ENCODE results near the gene NVL. TPM values are rescaled to one million over a fixed set of nuclear protein-coding genes. Genes with fewer than 3 reads are reported as not detected.

The NVL gene
- total and polyA plus RNA-seq, 2 of the 8 experiments (the other 6 are each of a cell fraction or from before 2014, with no cell fraction given) = 22.7 to 45.8 TPM

GRCh38 chr1:224301391-224301790, 28.6 kb downstream of the NVL start:
- Histone ChIP-seq H2AFZ (ENCODE audit: low read length) (no peak overlapping the region), H3K27me3 (replicated peaks in 1 of 4; ENCODE audit: control insufficient read depth in 3 of 4, extremely low read depth in 1 of 4, insufficient read depth in 3 of 4, low read length in 3 of 4) (no peaks in the 10 kb centered on the region), H4K5ac (ENCODE audit: insufficient read length, low read depth, low read length) (no peak overlapping the region), H3K4me2 (ENCODE audit: insufficient read depth in 1 of 2, low read depth in 2 of 2, low read length in 2 of 2) (no peak overlapping the region), H4K20me1 (replicated peaks in 1 of 2; ENCODE audit: control insufficient read depth in 1 of 2, insufficient read depth in 2 of 2, low read length in 2 of 2) (no peaks in the 10 kb centered on the region), H2BK12ac (ENCODE audit: low read depth, low read length) (no peak overlapping the region), H3K23me2 (ENCODE audit: low read depth, low read length) (no peaks in the 10 kb centered on the region), H2AK5ac (ENCODE audit: low read depth, low read length) (no peak overlapping the region), H3K23ac (ENCODE audit: insufficient read length) (no peak overlapping the region), H3K4ac (replicated peaks; ENCODE audit: insufficient read length, low read depth, low read length) (no peak overlapping the region), H3K79me1 (ENCODE audit: low read depth, low read length) (no peaks in the 10 kb centered on the region), H3K4me3 (ENCODE audit: extremely low read depth in 1 of 4, insufficient read depth in 2 of 4, low read depth in 3 of 4, low read length in 4 of 4) (no peak overlapping the region), H2BK5ac (ENCODE audit: low read depth, low read length) (no peak overlapping the region), H3K56ac (replicated peaks; ENCODE audit: insufficient read length, low read depth, low read length) (no peak overlapping the region), H3K36me3 (ENCODE audit: control insufficient read depth in 2 of 4, insufficient read depth in 4 of 4, low read length in 3 of 4) (peaks cover 5 to 86% (median 39%) of the 10 kb centered on the region in 4 experiments; a peak in 7 of 8 replicates), H3K18ac (ENCODE audit: extremely low read depth, low read length) (no peak overlapping the region), H3K79me2 (ENCODE audit: control insufficient read depth in 1 of 2, insufficient read depth in 2 of 2, low read length in 2 of 2) (no peaks in the 10 kb centered on the region), H4K8ac (ENCODE audit: extremely low read depth, insufficient read depth, low read length) (no peak overlapping the region), H2BK15ac (ENCODE audit: low read length) (no peak overlapping the region), H3K4me1 (replicated peaks in 1 of 4; ENCODE audit: control insufficient read depth in 3 of 4, insufficient read depth in 4 of 4, low read length in 3 of 4) (no peaks in the 10 kb centered on the region), H3K9me3 (ENCODE audit: insufficient read depth in 2 of 2, low read depth in 1 of 2, low read length in 1 of 2) (no peaks in the 10 kb centered on the region), H3K9ac (replicated peaks in 1 of 4; ENCODE audit: extremely low read depth in 1 of 4, low read depth in 3 of 4, low read length in 3 of 4) (no peak overlapping the region), H2BK20ac (ENCODE audit: low read length) (no peak overlapping the region), H4K91ac (replicated peaks; ENCODE audit: insufficient read length, low read length) (no peak overlapping the region), H2BK120ac (replicated peaks; ENCODE audit: low read depth, low read length) (no peak overlapping the region), H3K14ac (ENCODE audit: insufficient read length) (no peak overlapping the region), H3K27ac (ENCODE audit: low read depth, low read length) (no peak overlapping the region)
- TF ChIP-seq TAF1 (IDR thresholded peaks at IDR 0.05; ENCODE audit: low read depth, low read length) (no peak), SP2 (IDR thresholded peaks at IDR 0.05; ENCODE audit: low read length) (no peak), POLR2AphosphoS5 (IDR thresholded peaks at IDR 0.05; ENCODE audit: low read depth, low read length) (no peak), PHF8 (conservative IDR thresholded peaks at IDR 0.05; ENCODE audit: low read depth, low read length) (no peak), CHD1 (IDR thresholded peaks at IDR 0.05; ENCODE audit: low read depth, low read length) (no peak), SAP30 (IDR thresholded peaks at IDR 0.05; ENCODE audit: insufficient read depth, insufficient replicate concordance, low read length) (no peak), KDM4A (IDR thresholded peaks at IDR 0.05; ENCODE audit: low read depth, low read length, severe bottlenecking) (no peak), E2F6 (IDR thresholded peaks at IDR 0.05) (no peak), CBX8 (IDR thresholded peaks at IDR 0.05; ENCODE audit: borderline replicate concordance, low read depth, low read length) (no peak), TAF7 (optimal IDR thresholded peaks at IDR 0.05; ENCODE audit: borderline replicate concordance, low read depth, low read length) (no peak)
- no peak for FAIRE-seq
- DNase-seq (ENCODE audit: low read depth in 1 of 2, low spot score in 2 of 2) = no peak
- CTCF ChIA-PET (ENCODE audit: partially characterized antibody) = no interaction called here
- POLR2A ChIA-PET (ENCODE audit: partially characterized antibody) = no interaction called here
- 64% methylated on average over 1 of the region's 1 CpG; no CpG with 5 or more reads in 1 of the 2 experiments for WGBS, 2 experiments (ENCODE audit: extremely low coverage in 1 of 2, insufficient coverage in 1 of 2, insufficient read length in 1 of 2, insufficient replicate concordance in 2 of 2, low coverage in 1 of 2, low lambda C conversion rate in 2 of 2, missing lambda C conversion rate in 1 of 2)

All from H1 (cell line).